Lower lobe of right lung (tissue), 2 donors: ENCODE data around the gene AFAP1. TPM values are rescaled to one million over a fixed set of nuclear protein-coding genes. Genes with fewer than 3 reads are reported as not detected.

Experiments
- ATAC-seq, 2 donors: fragments of 200-7000 bp; cut with Tn5 transposase; one replicate each; pipeline ENCODE4 v1.9.1; 2020 to 2022; ENCODE audit warnings: mild to moderate bottlenecking in 2 of 2, moderate library complexity in 2 of 2
- DNase-seq: peaks from one replicate; pipeline ENCODE4 v3.0.0-alpha.2; 2020
- H3K27ac ChIP-seq: fragments of 200-600 bp; one replicate; pipeline ENCODE4 v1.8.0; 2022
- H3K27me3 ChIP-seq: fragments of 200-600 bp; one replicate; pipeline ENCODE4 v1.8.0; 2022; ENCODE audit warnings: low read depth
- H3K36me3 ChIP-seq: fragments of 200-600 bp; one replicate; pipeline ENCODE4 v1.8.0; 2022; ENCODE audit warnings: mild to moderate bottlenecking
- H3K4me1 ChIP-seq: fragments of 200-600 bp; one replicate; pipeline ENCODE4 v1.8.0; 2022
- H3K4me3 ChIP-seq: fragments of 200-600 bp; one replicate; pipeline ENCODE4 v1.8.0; 2022; ENCODE audit warnings: mild to moderate bottlenecking
- H3K9me3 ChIP-seq: fragments of 200-600 bp; one replicate; pipeline ENCODE4 v1.8.0; 2022
- intact Hi-C: fragments of 100-400 bp; cut with DNase I; formaldehyde crosslinking; loops from one replicate; pipeline ENCODE4 v1.11.0; 2022
- total RNA-seq: library from RNA; stranded (reverse); fragmentation: NEBNext Ultra II Directional; extraction: Animal tissue kit (Norgen Biotek cat#: 25700); gene quantifications from one replicate; pipeline ENCODE4 v1.2.1, GENCODE V29; 2021
- TF ChIP-seq, protein P1 (sequence below): fragments of 200-600 bp; IDR thresholded peaks from one replicate; pipeline ENCODE4 v1.8.0; 2022; ENCODE audit warnings: antibody characterized with exemption, mild to moderate bottlenecking
- donor health status: DM: no; HTN: yes; CAD: no; lungs with severe emphysema.

AFAP1 gene
- total RNA-seq, 1 donor from 2014 or later, result 21.0 TPM

DNA sequence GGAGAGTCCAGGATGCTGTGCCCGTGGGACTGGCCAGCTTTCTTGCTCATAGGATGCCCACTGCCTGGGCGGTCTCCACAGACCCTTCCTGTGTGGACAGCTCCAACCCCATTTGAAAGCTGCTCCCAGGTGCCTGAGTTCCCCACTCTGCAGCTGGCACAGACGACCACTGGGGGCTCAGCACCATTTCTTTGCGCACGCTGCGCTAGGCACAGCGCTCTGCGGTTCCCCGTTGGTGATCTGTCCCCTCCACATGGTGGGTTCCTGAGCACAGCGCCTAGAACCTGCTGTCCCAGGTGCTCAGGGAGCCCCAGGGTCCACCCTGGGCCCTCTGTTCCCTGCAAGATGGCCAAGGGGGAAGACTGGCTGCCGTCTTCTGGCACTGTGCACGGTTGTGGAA lies 45.4 kb upstream of the AFAP1 start:
- no peak for ATAC-seq
- Histone ChIP-seq H3K27me3 (no peaks in the 10 kb centered on the region), H3K4me3 (no peak overlapping the region), H3K9me3 (peaks cover 6% of the 10 kb centered on the region), H3K36me3 (no peaks in the 10 kb centered on the region), H3K4me1 (peaks cover 6% of the 10 kb centered on the region), H3K27ac (no peak overlapping the region)
- TF ChIP-seq, protein P1, sequence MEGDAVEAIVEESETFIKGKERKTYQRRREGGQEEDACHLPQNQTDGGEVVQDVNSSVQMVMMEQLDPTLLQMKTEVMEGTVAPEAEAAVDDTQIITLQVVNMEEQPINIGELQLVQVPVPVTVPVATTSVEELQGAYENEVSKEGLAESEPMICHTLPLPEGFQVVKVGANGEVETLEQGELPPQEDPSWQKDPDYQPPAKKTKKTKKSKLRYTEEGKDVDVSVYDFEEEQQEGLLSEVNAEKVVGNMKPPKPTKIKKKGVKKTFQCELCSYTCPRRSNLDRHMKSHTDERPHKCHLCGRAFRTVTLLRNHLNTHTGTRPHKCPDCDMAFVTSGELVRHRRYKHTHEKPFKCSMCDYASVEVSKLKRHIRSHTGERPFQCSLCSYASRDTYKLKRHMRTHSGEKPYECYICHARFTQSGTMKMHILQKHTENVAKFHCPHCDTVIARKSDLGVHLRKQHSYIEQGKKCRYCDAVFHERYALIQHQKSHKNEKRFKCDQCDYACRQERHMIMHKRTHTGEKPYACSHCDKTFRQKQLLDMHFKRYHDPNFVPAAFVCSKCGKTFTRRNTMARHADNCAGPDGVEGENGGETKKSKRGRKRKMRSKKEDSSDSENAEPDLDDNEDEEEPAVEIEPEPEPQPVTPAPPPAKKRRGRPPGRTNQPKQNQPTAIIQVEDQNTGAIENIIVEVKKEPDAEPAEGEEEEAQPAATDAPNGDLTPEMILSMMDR, result no peak
- DNase-seq, result no peak
- intact Hi-C loops, result loop anchor here (5.0 kb wide), 1 partner anchor 183 kb away; no protein-coding TSS in a partner anchor

DNA sequence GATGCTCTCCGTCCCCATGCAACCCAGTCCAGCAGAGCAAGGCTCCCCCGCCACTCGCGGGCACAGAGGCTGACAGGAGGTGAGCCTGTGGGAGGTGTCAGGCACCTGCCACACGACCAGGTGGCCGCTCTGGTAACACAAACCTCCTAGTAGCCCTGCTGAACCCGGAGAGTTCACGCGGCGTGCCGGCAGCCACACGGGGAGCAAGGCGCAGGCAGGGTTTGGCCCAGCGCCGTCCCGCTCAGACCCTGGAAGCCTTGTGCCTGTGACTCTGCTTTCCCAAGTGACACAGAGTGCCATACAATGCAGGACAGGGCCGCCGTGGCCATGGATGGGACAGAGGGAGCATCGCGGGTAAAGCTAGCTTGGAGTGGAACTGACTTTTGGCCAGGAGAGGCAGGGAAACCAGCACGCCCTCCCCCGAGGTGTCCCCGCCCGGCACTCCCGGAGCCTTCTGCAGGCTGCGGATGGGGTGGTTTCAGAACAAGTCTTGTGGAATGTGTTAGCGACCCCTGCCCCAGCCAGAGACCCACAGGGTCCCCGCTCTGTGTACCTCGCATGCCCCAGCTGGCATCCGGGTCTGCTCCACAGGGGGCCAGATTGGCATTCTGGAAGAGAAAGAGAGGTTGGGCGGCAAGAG lies 44.7 kb upstream of the AFAP1 start:
- Histone ChIP-seq H3K27ac (no peak overlapping the region), H3K36me3 (no peaks in the 10 kb centered on the region), H3K27me3 (no peaks in the 10 kb centered on the region), H3K9me3 (peaks cover 5% of the 10 kb centered on the region), H3K4me3 (no peak overlapping the region), H3K4me1 (peaks cover 6% of the 10 kb centered on the region)
- DNase-seq, result no peak
- intact Hi-C loops, result no loop called here
- TF ChIP-seq, protein P1, result no peak
- no peak for ATAC-seq

DNA sequence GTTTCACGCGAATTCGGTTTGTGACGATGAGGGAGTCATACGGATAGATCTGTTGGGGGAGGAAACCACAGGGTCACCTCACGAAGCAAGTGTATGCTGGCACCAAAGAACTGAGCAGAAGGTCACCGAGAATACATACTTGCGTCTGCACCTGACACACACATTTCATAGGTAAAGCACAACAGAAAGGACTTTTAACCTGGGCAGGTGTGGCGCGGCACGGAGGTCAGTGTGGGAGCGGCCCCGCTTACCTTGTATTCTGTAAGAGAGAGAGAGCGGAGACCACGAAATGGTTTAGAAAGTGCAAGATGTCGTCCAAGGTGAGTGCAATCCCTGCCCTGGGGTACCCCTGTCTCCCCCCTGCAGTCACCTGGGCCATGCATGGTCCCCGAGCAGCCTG lies 43.6 kb upstream of the AFAP1 start:
- intact Hi-C loops, result no loop called here
- DNase-seq (no peak), ATAC-seq (no peak)
- Histone ChIP-seq H3K27me3 (no peaks in the 10 kb centered on the region), H3K4me3 (no peak overlapping the region), H3K9me3 (no peaks in the 10 kb centered on the region), H3K27ac (no peak overlapping the region), H3K36me3 (no peaks in the 10 kb centered on the region), H3K4me1 (peaks cover 15% of the 10 kb centered on the region)
- TF ChIP-seq, protein P1, result no peak

DNA sequence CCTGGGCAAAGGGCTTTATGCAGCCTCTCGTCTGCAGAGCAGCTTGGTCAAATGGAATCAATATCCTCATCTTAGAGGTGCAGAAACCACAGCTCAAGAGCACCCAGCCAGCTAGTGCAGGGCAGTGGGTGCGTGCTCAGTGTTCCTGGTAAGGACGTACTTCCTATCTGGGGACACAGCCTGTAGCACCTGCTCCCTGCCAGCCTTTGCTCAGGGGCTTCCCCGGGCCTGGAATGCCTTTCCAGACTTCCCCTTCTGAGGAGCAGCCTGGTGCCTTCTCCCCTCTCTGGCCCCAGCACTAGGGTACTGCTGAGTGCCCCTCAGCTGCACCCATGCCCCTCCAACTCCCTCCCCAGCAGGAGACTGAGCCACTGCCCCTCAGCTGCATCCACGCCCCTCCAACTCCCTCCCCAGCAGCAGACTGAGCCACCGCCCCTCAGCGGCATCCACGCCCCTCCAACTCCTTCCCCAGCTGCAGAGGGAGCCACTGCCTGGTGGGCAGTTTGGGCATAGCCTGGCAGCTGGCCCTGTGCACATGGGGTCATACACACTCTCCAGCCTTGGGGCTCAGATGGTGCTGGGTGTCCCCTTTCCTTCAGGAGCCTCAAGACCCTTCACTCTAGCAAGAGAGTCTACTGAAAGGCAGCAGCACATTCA lies 42.2 kb upstream of the AFAP1 start:
- no peaks in the 10 kb centered on the region for H3K9me3 ChIP-seq
- H3K4me3 ChIP-seq, result no peak overlapping the region
- H3K4me1 ChIP-seq, result peaks cover 21% of the 10 kb centered on the region
- intact Hi-C loops, result no loop called here
- no peaks in the 10 kb centered on the region for H3K27me3 ChIP-seq
- ATAC-seq (peak; percentile 38 to 44), DNase-seq (no peak)
- no peaks in the 10 kb centered on the region for H3K36me3 ChIP-seq
- TF ChIP-seq, protein P1, result no peak
- H3K27ac ChIP-seq, result no peak overlapping the region

DNA sequence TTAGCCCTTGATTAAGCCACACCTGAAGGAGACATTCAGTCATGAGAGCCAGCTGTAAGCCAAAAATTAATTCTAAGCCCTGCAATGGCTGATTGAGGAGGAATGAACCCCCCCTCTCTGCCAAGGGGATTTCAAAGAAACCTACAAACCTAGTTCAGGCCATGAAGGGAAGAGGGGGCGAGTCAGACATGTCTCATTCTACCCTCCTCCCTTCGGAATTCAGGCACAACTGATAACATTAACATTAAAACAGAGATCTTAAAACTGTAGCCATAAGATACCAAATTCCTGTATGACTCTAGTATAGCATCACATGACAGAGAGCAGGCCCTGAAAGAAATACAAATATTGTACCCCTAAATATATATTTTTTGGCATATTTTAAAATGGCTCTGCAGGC lies 40.4 kb upstream of the AFAP1 start:
- DNase-seq, result no peak
- no peak overlapping the region for H3K27ac ChIP-seq
- H3K4me3 ChIP-seq, result no peak overlapping the region
- H3K9me3 ChIP-seq, result no peaks in the 10 kb centered on the region
- H3K36me3 ChIP-seq, result no peaks in the 10 kb centered on the region
- ATAC-seq, result no peak
- no peaks in the 10 kb centered on the region for H3K27me3 ChIP-seq
- intact Hi-C loops, result no loop called here
- H3K4me1 ChIP-seq, result peaks cover 16% of the 10 kb centered on the region
- TF ChIP-seq, protein P1, result no peak
